OCI-LY7 (cell line): Measurements from ENCODE around the gene LSM8. TPM values are rescaled to one million over a fixed set of nuclear protein-coding genes. Genes with fewer than 3 reads are reported as not detected.

Experiments
- BruUV-seq: library from RNA; stranded (reverse); fragments of 400-500 nt; replicated peaks from 2 replicates; lab custom pipeline; 2021; lab: Mats Ljungman, UMichigan
- CTCF ChIA-PET: fragments of 300-600 bp; sonication (Branson Sonifier 250); formaldehyde crosslinking; loops from one replicate; lab custom pipeline; 2022; ENCODE audit warnings: antibody characterized with exemption; ENCODE audit not compliant: unreplicated experiment; lab: Charles Lee
- POLR2A ChIA-PET: fragments of 300-600 bp; sonication (Branson Sonifier 250); formaldehyde crosslinking; loops from one replicate; lab custom pipeline; 2022; ENCODE audit warnings: antibody characterized with exemption; lab: Charles Lee
- DNase-seq: peaks from one replicate; pipeline ENCODE4 v3.0.0-alpha.2; 2015; ENCODE audit warnings: low spot score
- H2AFZ ChIP-seq: fragments of 200-600 bp; sonication (generic), shearing (Covaris generic); 2 replicates; pipeline ENCODE4 v1.6.1; 2014; ENCODE audit warnings: mild to moderate bottlenecking, antibody characterized with exemption, low read length, moderate library complexity
- H3K27ac ChIP-seq: fragments of 200-600 bp; sonication (generic); 2 replicates; pipeline ENCODE4 v1.5.1; 2014; ENCODE audit warnings: mixed run types, low read depth, mild to moderate bottlenecking, moderate library complexity, low read length, inconsistent platforms; ENCODE audit not compliant: poor library complexity, severe bottlenecking
- H3K36me3 ChIP-seq: fragments of 200-600 bp; sonication (generic); 2 replicates; pipeline ENCODE4 v1.6.1; 2014; ENCODE audit warnings: mild to moderate bottlenecking, antibody characterized with exemption, low read length, moderate library complexity, mixed read lengths; ENCODE audit not compliant: insufficient read depth
- H3K4me1 ChIP-seq: fragments of 200-600 bp; sonication (generic); 2 replicates; pipeline ENCODE4 v1.5.1; 2014; ENCODE audit warnings: mild to moderate bottlenecking, low read length; ENCODE audit not compliant: insufficient read depth, poor library complexity, severe bottlenecking
- H3K4me2 ChIP-seq: fragments of 200-600 bp; sonication (generic); 2 replicates; pipeline ENCODE4 v1.6.1; 2014; ENCODE audit warnings: mild to moderate bottlenecking, low read length
- H3K4me3 ChIP-seq: fragments of 200-600 bp; sonication (generic); 2 replicates; pipeline ENCODE4 v1.5.1; 2014; ENCODE audit warnings: mild to moderate bottlenecking, low read depth, low read length; ENCODE audit not compliant: poor library complexity, severe bottlenecking
- H3K79me2 ChIP-seq: fragments of 200-600 bp; sonication (generic); 2 replicates; pipeline ENCODE4 v1.6.1; 2016; ENCODE audit warnings: low read depth, mild to moderate bottlenecking, low read length, moderate library complexity, mixed read lengths; ENCODE audit not compliant: insufficient read depth
- H3K9me2 ChIP-seq: fragments of 200-600 bp; sonication (generic); 2 replicates; pipeline ENCODE4 v1.6.1; 2016; ENCODE audit warnings: mild to moderate bottlenecking, low read length, mixed read lengths; ENCODE audit not compliant: insufficient read depth
- H3K9me3 ChIP-seq: fragments of 200-600 bp; sonication (generic); 2 replicates; pipeline ENCODE4 v1.6.1; 2014; ENCODE audit warnings: mild to moderate bottlenecking, mixed run types, low read length, mixed read lengths
- H4K20me1 ChIP-seq: fragments of 200-600 bp; sonication (generic); 2 replicates; pipeline ENCODE4 v1.6.1; 2014; ENCODE audit warnings: mild to moderate bottlenecking, antibody characterized with exemption, low read length, moderate library complexity, mixed read lengths; ENCODE audit not compliant: insufficient read depth
- CTCF ChIP-seq: fragments of 200-600 bp; sonication (generic); conservative IDR thresholded peaks from 2 replicates; pipeline ENCODE4 v1.5.1; 2014; ENCODE audit warnings: mild to moderate bottlenecking, antibody characterized with exemption, low read length, moderate library complexity, mixed read lengths
- EZH2phosphoT487 ChIP-seq: fragments of 200-600 bp; sonication (generic); IDR thresholded peaks from 2 replicates; pipeline ENCODE4 v1.6.1; 2018; ENCODE audit warnings: low read depth, borderline replicate concordance, mild to moderate bottlenecking, mixed run types, antibody characterized with exemption, low read length, moderate library complexity, mixed read lengths
- intact Hi-C: fragments of 100-400 bp; cut with micrococcal nuclease; formaldehyde crosslinking; loops from one replicate; pipeline ENCODE4 v1.10.0; 2022; ENCODE audit not compliant: unreplicated experiment
- total RNA-seq, 2 experiments: library from RNA; depleted of rRNA in 1 of 2; stranded (reverse); fragments of >200 nt in 1 of 2; shearing (Covaris generic) in 1 of 2; gene quantifications; 2 replicates each; pipeline ENCODE4 v1.2.3, GENCODE V29; 2014 to 2022

Gene LSM8
- total RNA-seq, 2 experiments from 2014 or later = 80.7 to 105 TPM

GRCh38 chr7:118142012-118142411 lies 42.0 kb upstream of the LSM8 start:
- H3K27ac ChIP-seq = no peak overlapping the region
- H2AFZ ChIP-seq = no peak overlapping the region
- H3K9me2 ChIP-seq = no peaks in the 10 kb centered on the region
- ChIA-PET POLR2A (no interaction called here), CTCF (no interaction called here)
- no peak overlapping the region for H3K4me3 ChIP-seq
- intact Hi-C loops = no loop called here
- no TSS peak for BruUV-seq
- H3K36me3 ChIP-seq = no peaks in the 10 kb centered on the region
- no peak for DNase-seq
- H3K4me2 ChIP-seq = no peak overlapping the region
- H3K79me2 ChIP-seq = no peaks in the 10 kb centered on the region
- no peaks in the 10 kb centered on the region for H3K4me1 ChIP-seq
- H3K9me3 ChIP-seq = no peaks in the 10 kb centered on the region
- no peak for TF ChIP-seq EZH2phosphoT487
- no peak for TF ChIP-seq CTCF
- no peaks in the 10 kb centered on the region for H4K20me1 ChIP-seq

- TF ChIP-seq CTCF (no peak), EZH2phosphoT487 (no peak)
- Histone ChIP-seq H3K79me2 (no peaks in the 10 kb centered on the region), H3K27ac (no peak overlapping the region), H3K4me3 (no peak overlapping the region), H3K9me2 (no peaks in the 10 kb centered on the region), H2AFZ (no peak overlapping the region), H3K4me1 (no peaks in the 10 kb centered on the region), H3K36me3 (no peaks in the 10 kb centered on the region), H3K9me3 (no peaks in the 10 kb centered on the region), H3K4me2 (no peak overlapping the region), H4K20me1 (no peaks in the 10 kb centered on the region)
- ChIA-PET POLR2A (interaction anchor here (0.7 to 1.9 kb wide), 3 partner anchors 13 to 391 kb away, joined by 3 to 8 read pairs (median 4); no protein-coding TSS in a partner anchor), CTCF (interaction anchor here (0.6 kb wide), 1 partner anchor 705 kb away, joined by 3 read pairs; no protein-coding TSS in a partner anchor)
- intact Hi-C loops = no loop called here
- no TSS peak for BruUV-seq
- no peak for DNase-seq
Observed at GRCh38 chr7:118148930-118149329, 35.0 kb upstream of the LSM8 start.

GRCh38 chr7:118149394-118149793 lies 34.6 kb upstream of the LSM8 start:
- ChIA-PET POLR2A (interaction anchor here (0.6 to 1.9 kb wide), 2 partner anchors 12 to 426 kb away, joined by 3 to 8 read pairs; no protein-coding TSS in a partner anchor), CTCF (interaction anchor here (0.6 kb wide), 1 partner anchor 706 kb away, joined by 3 read pairs; no protein-coding TSS in a partner anchor)
- BruUV-seq = no TSS peak
- Histone ChIP-seq H3K4me2 (no peak overlapping the region), H3K36me3 (no peaks in the 10 kb centered on the region), H3K9me2 (no peaks in the 10 kb centered on the region), H3K4me3 (no peak overlapping the region), H3K4me1 (no peaks in the 10 kb centered on the region), H2AFZ (no peak overlapping the region), H3K79me2 (no peaks in the 10 kb centered on the region), H3K9me3 (no peaks in the 10 kb centered on the region), H4K20me1 (no peaks in the 10 kb centered on the region), H3K27ac (no peak overlapping the region)
- TF ChIP-seq EZH2phosphoT487 (no peak), CTCF (no peak)
- DNase-seq = no peak
- intact Hi-C loops = no loop called here
